Activated T-cell treated with anti-CD3 and anti-CD28 coated beads for 48 hours (primary cell): ENCODE results near the gene TIMP2.
"Not testable (repeated sequence)": the region's sequence is repeated elsewhere in the genome, so short reads cannot be mapped to it uniquely, and the experiment has no call there.

Experiments
- DNase-seq: peaks from one replicate; pipeline ENCODE4 v3.0.0-alpha.2; 2020; ENCODE audit warnings: low read depth

Gene TIMP2, protein sequence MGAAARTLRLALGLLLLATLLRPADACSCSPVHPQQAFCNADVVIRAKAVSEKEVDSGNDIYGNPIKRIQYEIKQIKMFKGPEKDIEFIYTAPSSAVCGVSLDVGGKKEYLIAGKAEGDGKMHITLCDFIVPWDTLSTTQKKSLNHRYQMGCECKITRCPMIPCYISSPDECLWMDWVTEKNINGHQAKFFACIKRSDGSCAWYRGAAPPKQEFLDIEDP

GRCh38 chr17:78925234-78925633 lies at the start of gene TIMP2:
Gene TIMP2 (minus strand): TSS chr17:78925387. CDS start chr17:78925088, 299 bp downstream.
- DNase-seq: peak; percentile 43

DNA sequence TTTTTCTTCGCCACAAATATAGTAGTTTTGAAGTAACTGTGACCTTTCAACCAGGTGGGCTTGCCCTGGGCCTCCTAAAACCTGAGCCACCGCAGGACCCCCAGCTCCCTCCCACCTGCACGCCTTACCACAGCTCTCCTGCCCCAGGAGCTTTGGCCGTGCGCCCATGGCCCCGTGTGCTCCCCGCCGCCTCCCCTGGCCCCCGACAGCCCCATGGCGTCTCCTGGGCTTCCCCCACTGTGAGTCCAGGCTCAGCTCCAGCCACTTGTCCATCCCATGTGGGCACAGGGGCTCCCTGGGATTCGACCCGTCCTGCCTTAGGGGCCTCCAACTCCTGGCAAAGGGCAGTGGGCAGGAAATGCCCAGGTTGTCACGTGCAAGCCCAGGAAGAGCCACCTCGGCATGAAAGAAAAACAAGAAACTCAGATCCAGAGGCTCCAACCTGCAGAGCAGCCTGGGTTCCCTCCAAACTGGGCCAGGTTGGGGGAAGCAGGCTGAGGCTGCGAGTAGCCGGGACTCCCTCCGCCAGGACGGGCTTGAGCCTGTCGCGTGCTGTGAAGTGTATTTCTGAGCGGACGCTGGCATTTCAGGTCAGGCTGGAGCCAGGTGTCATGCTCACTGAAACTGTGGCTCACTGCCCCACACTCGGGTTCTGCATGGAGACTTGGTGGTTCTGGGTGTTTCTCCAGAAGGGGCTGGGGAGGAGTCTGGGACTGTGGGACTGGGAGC lies 48.8 kb upstream of the TIMP2 start:
- no peak for DNase-seq

DNA sequence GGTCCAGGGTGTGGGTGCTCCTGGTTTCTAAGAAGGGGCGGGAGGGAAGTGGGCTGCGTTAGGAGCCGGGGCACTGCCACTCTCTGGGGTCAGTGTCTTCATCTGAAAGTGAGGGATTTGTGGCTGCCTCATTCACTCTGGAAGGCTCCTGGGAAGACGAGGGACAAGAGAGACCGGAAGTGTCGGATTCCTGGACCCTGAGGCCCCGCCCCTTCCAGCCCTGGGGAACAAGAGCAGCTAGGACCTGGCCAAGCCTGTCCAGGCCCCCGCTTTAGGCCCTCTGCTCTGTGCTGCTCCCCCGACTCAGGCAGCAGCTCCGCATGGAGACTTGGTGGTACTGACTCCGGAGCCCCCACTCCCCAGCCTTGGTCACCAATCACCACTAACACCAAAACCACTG lies 48.0 kb upstream of the TIMP2 start:
- no peak for DNase-seq

- no peak for DNase-seq
These were observed 47.4 kb upstream of the TIMP2 start for GRCh38 chr17:78972507-78973105.

- DNase-seq: no peak
These were observed 46.7 kb upstream of the TIMP2 start for GRCh38 chr17:78971756-78972506.

- peak; percentile 68 for DNase-seq
These were observed 45.9 kb upstream of the TIMP2 start for GRCh38 chr17:78970834-78971755.

DNA sequence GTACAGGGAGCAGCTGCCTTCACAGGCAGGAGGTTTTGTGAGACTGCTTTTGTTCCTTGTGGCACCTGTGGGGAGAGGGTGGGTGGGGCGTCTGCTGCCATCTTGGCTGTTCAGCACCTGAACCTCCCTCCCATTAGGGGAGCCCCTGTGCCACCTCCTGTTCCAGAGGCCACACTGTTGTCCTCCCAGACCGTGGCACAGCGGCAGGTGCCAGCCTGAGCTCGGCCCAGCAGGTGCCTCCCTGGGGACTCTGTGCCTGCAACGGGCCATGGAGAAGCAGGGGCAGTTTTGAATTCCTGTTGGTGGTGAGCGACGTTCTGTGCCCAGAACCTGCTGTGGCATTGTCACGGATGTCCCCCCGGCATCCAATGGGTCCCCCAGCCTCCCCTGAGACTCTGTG lies 44.7 kb upstream of the TIMP2 start:
- DNase-seq: no peak

GRCh38 chr17:78967782-78968362 lies 42.7 kb upstream of the TIMP2 start:
- no peak for DNase-seq

DNA sequence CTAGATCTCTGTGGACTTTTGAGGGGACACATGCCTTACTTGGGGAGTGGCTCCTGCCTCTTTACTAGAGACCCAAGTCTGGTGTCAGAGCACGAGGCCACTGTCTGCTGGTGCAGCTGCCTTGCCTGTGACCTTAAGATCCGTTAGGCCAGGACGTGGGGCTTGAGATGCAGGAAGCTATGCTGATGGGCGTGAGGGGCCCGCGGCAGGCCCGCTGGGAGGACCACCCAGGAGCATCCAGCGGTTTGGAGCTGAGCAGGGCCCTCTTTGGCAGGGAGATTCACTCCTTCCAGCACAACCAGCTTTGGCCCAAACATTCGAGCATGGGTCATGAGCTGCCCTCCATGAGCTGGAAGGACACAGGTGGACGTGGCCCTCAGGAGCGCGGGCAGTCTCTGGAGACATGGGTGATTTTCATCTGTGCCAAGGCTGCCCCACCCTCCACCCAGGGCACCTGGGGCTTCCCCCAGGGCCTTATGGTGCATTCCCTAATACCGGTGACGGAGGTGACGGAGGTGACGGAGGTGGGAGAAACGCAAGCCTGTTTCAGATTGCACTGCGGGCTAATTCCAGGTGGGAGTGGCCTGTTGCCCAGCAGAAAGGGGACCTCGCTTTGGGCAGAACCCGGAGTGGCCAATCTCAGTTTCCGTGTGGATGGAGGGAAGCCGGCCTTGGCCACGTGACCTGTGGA lies 41.9 kb upstream of the TIMP2 start:
- no peak for DNase-seq

DNA sequence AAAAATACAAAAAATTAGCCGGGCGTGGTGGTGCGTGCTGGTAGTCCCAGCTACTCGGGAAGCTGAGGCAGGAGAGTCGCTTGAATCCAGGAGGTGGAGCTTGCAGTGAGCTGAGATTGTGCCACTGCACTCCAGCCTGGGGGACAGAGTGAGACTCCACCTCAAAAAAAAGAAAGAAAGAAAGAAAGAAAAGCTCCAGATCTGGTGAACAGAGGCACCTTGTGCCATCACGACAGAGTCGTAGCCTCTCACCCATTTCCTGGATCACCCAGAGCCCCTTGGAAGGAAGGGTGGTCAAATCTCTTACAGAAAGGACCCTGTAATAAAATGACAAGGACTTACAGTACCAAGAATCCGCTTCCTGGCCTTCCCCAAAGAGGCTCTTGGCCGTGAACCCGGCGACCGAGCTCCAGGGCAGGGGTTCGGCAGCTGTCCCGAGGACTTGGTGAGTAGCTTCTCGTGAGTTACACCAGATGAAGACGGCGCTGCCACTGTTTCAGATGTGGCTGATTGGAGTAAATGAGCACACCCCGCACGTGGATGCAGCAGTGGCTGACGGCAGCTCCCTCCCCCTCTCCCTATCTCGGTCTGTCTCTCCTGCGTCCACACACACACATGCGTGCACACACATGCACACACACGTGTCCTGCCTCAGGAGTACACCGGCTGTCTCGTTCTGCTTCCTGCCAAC lies 41.1 kb upstream of the TIMP2 start:
- DNase-seq: no peak

- no peak for DNase-seq
These were observed 40.3 kb upstream of the TIMP2 start for GRCh38 chr17:78965491-78965924.

GRCh38 chr17:78963378-78963777 lies 38.2 kb upstream of the TIMP2 start:
- no peak for DNase-seq

GRCh38 chr17:78962984-78963348 lies 37.8 kb upstream of the TIMP2 start:
- DNase-seq: not testable (repeated sequence)

DNA sequence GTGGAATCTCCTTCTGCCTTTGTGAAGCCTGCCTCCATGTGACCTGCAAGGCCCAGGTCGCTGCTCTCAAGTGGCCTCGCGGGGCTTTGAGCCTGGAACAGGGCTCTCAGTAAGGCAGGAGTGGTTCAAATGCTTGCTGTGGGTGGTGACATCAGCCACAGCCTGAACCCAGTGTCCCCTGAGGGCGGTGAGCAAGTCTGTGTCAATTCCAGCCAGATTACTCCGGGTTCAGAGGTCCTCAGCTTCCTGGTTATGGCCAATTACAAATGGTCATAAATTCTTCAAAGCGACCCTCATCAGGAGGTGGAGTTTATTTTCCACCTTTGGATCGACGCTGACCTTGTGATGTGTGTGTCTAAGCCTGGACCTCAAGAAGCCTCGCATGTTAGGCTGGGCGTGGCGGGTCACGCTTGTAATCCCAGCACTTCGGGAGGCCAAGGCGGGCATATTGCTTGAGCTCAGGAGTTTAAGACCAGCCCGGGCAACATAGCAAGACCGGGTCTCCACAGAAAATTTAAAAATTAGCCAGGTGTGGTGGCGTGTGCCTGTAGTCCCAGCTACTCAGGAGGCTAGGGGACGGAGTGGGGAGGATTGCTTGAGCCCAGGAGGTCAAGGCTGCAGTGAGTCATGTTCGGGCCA lies 37.3 kb upstream of the TIMP2 start:
- DNase-seq: no peak

- DNase-seq: no peak
These were observed 36.4 kb upstream of the TIMP2 start for GRCh38 chr17:78961571-78961970.

- no peak for DNase-seq
These were observed 35.7 kb upstream of the TIMP2 start for GRCh38 chr17:78960928-78961327.

DNA sequence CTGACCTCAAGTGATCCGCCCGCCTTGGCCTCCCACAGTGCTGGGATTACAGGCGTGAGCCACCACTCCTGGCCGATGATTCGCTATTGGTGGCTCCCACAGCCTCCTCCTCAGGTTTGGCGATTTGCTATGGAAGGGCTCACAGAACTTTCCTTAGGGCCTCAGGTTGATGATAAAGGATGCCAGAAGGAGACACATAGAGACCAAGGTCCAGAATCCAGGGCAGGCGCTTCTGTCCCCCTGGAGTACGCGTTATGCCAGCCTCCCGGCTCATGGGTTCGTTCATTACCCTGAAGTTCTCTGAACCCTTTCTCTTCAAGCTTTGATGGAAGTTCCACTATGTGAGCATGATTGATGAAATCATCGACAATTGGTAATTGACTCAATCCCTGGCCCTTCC lies 34.6 kb upstream of the TIMP2 start:
- DNase-seq: no peak

GRCh38 chr17:78958641-78959127 lies 33.5 kb upstream of the TIMP2 start:
- no peak for DNase-seq

- no peak for DNase-seq
These were observed 31.9 kb upstream of the TIMP2 start for GRCh38 chr17:78957128-78957527.
